IPS-NIHi11 (cell line): ENCODE measurements around the gene ECT2L.

Source experiments
- DNase-seq: peaks from one replicate; pipeline ENCODE4 v3.0.0; 2012; ENCODE audit warnings: mixed read lengths, low spot score

ECT2L gene

GRCh38 chr6:138857775-138858174 lies 61.9 kb downstream of the ECT2L start:
- no peak for DNase-seq

- no peak for DNase-seq
These were observed 66.6 kb downstream of the ECT2L start for GRCh38 chr6:138862456-138862855.

GRCh38 chr6:138863321-138863720 lies 67.4 kb downstream of the ECT2L start:
- no peak for DNase-seq

GRCh38 chr6:138864343-138864890 lies 68.5 kb downstream of the ECT2L start:
- no peak for DNase-seq

- no peak for DNase-seq
These were observed 69.7 kb downstream of the ECT2L start for GRCh38 chr6:138865480-138866109.

GRCh38 chr6:138868181-138868580 lies 72.3 kb downstream of the ECT2L start:
- DNase-seq = no peak

- DNase-seq = peak; percentile 23
These were observed 73.5 kb downstream of the ECT2L start for GRCh38 chr6:138869398-138869797.

- DNase-seq = no peak
These were observed 77.3 kb downstream of the ECT2L start for GRCh38 chr6:138873191-138873590.

GRCh38 chr6:138882369-138883017 lies 86.6 kb downstream of the ECT2L start:
- DNase-seq = no peak

GRCh38 chr6:138885156-138885819 lies 89.4 kb downstream of the ECT2L start:
- no peak for DNase-seq

- DNase-seq = no peak
These were observed 95.5 kb downstream of the ECT2L start for GRCh38 chr6:138891255-138891986.

GRCh38 chr6:138896104-138896756 lies 100.3 kb downstream of the ECT2L start:
- no peak for DNase-seq

- DNase-seq = no peak
These were observed 101.1 kb downstream of the ECT2L start for GRCh38 chr6:138897031-138897430.

GRCh38 chr6:138907167-138907566 lies 111.3 kb downstream of the ECT2L start:
- DNase-seq = no peak

- no peak for DNase-seq
These were observed 113.6 kb downstream of the ECT2L start for GRCh38 chr6:138909511-138909910.

GRCh38 chr6:138909975-138910374 lies 114.1 kb downstream of the ECT2L start:
- no peak for DNase-seq

GRCh38 chr6:138912308-138912707 lies 116.4 kb downstream of the ECT2L start:
- DNase-seq = no peak

GRCh38 chr6:138914701-138915100 lies 118.8 kb downstream of the ECT2L start:
- DNase-seq = no peak

GRCh38 chr6:138920906-138921305 lies 125.0 kb downstream of the ECT2L start:
- DNase-seq = no peak

GRCh38 chr6:138923561-138923960 lies 127.7 kb downstream of the ECT2L start:
- no peak for DNase-seq

GRCh38 chr6:138925806-138926205 lies 129.9 kb downstream of the ECT2L start:
- DNase-seq = no peak

- no peak for DNase-seq
These were observed 130.7 kb downstream of the ECT2L start for GRCh38 chr6:138926579-138926978.
